AG08396 (cell line): ENCODE results near the gene ZBTB40.

ENCODE experiments used
- DNase-seq: peaks from one replicate; pipeline ENCODE4 v3.0.0; 2012; ENCODE audit warnings: low spot score, mixed read lengths

ZBTB40 gene

GRCh38 chr1:22533244-22533895, 81.7 kb downstream of the ZBTB40 start:
- no peak for DNase-seq

GRCh38 chr1:22534951-22535350, 83.3 kb downstream of the ZBTB40 start:
- no peak for DNase-seq

- no peak for DNase-seq
Observed at GRCh38 chr1:22535399-22535798, 83.7 kb downstream of the ZBTB40 start.

GRCh38 chr1:22536506-22536905, 84.9 kb downstream of the ZBTB40 start:
- DNase-seq = no peak

- no peak for DNase-seq
Observed at GRCh38 chr1:22537441-22538139, 85.9 kb downstream of the ZBTB40 start.

- no peak for DNase-seq
Observed at GRCh38 chr1:22539510-22540118, 88.0 kb downstream of the ZBTB40 start.

- DNase-seq = no peak
Observed at GRCh38 chr1:22540337-22540736, 88.7 kb downstream of the ZBTB40 start.

- DNase-seq = no peak
Observed at GRCh38 chr1:22542886-22543285, 91.2 kb downstream of the ZBTB40 start.

GRCh38 chr1:22543679-22544078, 92.0 kb downstream of the ZBTB40 start:
- DNase-seq = no peak

GRCh38 chr1:22544606-22545005, 93.0 kb downstream of the ZBTB40 start:
- no peak for DNase-seq

- DNase-seq = no peak
Observed at GRCh38 chr1:22545141-22545540, 93.5 kb downstream of the ZBTB40 start.

GRCh38 chr1:22547186-22547817, 95.7 kb downstream of the ZBTB40 start:
- no peak for DNase-seq

GRCh38 chr1:22547818-22548462, 96.3 kb downstream of the ZBTB40 start:
- DNase-seq = no peak

- DNase-seq = no peak
Observed at GRCh38 chr1:22550021-22550420, 98.4 kb downstream of the ZBTB40 start.

GRCh38 chr1:22551591-22551990, 99.9 kb downstream of the ZBTB40 start:
- DNase-seq = no peak

GRCh38 chr1:22552021-22552420, 100.4 kb downstream of the ZBTB40 start:
- DNase-seq = no peak

GRCh38 chr1:22553104-22553880, 101.6 kb downstream of the ZBTB40 start:
- no peak for DNase-seq

- no peak for DNase-seq
Observed at GRCh38 chr1:22553991-22554522, 102.4 kb downstream of the ZBTB40 start.

- no peak for DNase-seq
Observed at GRCh38 chr1:22555371-22555656, 103.7 kb downstream of the ZBTB40 start.

- no peak for DNase-seq
Observed at GRCh38 chr1:22556391-22557104, 104.9 kb downstream of the ZBTB40 start.
